Inferior parietal cortex (tissue), 1 donor: ENCODE measurements around the gene CACNA1C.
"Not testable (repeated sequence)": the region's sequence is repeated elsewhere in the genome, so short reads cannot be mapped to it uniquely, and the experiment has no call there.

ENCODE experiments used
- DNase-seq: peaks from one replicate; pipeline ENCODE4 v3.0.0-alpha.2; 2016; ENCODE audit errors: extremely low spot score

CACNA1C gene

DNA sequence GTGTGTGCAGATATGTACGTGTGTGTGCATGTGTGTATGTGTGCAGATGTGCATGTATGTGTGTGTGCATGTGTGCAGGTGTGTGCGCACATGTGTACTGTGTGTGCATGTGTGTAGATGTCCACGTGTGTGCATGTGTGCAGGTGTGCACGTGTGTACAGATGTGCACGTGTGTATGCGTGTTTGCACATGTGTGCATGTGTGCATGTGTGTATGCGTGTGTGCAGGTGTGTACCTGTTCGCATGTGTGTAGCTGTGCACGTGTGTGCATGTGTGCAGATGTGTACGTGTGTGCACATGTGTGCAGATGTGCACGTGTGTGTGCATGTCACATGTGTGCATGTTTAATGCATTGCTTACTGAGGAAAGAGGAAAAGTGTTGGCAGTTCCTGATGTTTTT is 686.3 kb downstream of the CACNA1C start:
- no peak for DNase-seq

DNA sequence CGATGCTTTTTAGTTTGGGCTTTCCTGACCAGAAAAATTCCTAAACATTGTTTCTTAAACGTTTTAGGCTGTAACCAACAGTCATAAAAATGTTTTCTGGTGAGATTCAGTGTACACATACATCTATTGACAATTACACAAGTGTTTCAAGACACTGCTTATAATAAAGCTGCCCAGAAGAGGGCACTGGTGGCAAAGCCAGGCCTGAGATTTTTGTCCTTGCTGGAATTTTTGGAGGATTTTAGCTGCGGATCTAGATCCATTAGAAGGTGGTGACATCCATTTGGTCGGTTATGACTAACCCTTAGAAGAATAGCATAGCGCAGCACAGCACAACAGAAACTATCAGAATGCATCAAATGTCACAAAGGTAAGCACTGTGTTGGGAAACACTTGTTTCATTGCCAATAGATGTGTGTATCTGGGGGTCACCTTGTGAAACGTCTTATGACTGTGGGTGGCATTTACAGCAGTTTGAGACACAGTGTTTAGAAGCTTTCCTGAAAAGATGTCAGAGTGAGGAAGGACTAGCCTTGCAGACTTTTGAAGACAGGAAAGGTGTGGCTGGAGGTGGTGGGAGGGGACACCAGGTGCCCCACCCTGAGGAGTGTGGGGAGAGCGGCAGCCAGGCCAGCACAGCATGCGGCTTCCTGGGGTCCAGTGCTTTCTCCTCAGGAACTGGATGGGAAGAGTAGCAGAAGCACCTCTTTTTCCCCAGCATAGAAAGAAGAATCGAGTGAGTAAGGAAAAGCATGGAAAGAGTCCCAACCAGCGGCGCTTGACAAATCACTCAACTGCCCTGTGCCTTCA is 687.2 kb downstream of the CACNA1C start:
- DNase-seq, result peak; percentile 79

DNA sequence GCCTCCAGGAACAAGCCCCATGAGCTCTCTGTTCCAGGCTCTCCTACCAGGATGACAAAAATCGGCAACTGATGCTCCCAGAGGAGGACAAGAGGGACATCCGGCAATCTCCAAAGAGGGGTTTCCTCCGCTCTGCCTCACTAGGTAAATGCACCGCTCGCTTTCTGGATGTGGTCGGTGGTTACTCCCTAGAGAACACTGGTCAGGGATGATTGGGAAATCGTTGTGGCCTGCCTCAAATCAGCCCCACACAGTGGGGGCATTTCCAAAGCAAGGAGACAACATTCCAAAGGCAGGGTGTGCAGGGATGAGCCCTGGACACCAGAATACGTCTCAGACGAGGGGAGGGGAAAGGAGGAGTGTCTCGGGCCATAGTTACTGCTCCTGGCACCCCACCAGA is 689.2 kb downstream of the CACNA1C start:
- DNase-seq, result not testable (repeated sequence)

DNA sequence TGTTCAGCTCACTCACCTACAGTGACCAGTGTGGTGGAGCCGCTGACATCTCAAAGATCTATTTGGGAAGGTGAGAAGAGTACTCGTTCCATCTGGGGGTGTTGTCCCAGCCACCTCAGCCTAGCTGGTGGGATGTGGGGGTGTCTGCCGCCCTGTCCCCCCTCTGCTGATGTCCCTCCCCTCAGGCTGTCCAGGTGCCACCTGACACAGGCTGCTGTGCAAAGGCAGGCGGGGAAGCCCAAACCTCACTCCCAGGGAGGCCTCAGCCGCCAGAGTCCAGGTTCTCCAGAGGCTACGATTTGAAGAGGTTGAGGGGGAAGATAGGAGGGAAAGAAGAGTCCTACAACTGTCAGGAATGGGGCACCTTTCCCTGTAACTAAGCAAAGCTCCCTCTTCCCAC is 690.7 kb downstream of the CACNA1C start:
- no peak for DNase-seq

DNA sequence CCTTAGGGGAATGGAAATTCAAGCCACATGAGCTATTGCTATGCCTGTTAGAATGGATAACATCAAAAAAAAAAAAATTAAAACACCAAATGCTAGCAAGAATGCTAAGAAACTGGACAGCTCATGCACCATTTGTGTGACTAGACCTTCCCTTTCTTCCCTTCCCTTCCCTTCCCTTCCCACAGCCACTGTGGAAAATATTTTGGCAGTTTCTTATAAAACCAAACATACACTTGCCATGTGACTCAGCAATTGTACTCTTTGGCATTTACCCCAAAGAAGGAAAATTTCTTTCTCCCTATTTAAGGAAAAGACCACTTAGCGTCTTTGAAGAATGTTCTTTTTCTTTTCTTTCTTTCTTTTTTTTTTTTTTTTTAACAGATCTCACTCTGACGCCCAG is 692.9 kb downstream of the CACNA1C start:
- no peak for DNase-seq
